ENCODE data around the gene IRS2. TPM values are rescaled to one million over a fixed set of nuclear protein-coding genes. Genes with fewer than 3 reads are reported as not detected.

Gene IRS2
- total RNA-seq, 1 donor from 2014 or later = 3.9 TPM

GRCh38 chr13:109727251-109727650 is 59.1 kb downstream of the IRS2 start:
- no peaks in the 10 kb centered on the region for H3K9me3 Mint-ChIP-seq
- no peaks in the 10 kb centered on the region for H3K4me1 Mint-ChIP-seq (ENCODE audit: low read depth)
- no peak overlapping the region for H3K4me3 Mint-ChIP-seq
- no peak overlapping the region for H3K27ac Mint-ChIP-seq
- no peaks in the 10 kb centered on the region for H3K36me3 Mint-ChIP-seq (ENCODE audit: low read depth)
- no peak for DNase-seq (ENCODE audit: low spot score)
- no peaks in the 10 kb centered on the region for H3K27me3 Mint-ChIP-seq (ENCODE audit: insufficient read depth)
- intact Hi-C loops (cut with micrococcal nuclease) = no loop called here

- Mint-ChIP-seq H3K4me1 (ENCODE audit: low read depth) (no peaks in the 10 kb centered on the region), H3K36me3 (ENCODE audit: low read depth) (no peaks in the 10 kb centered on the region), H3K4me3 (no peak overlapping the region), H3K27me3 (ENCODE audit: insufficient read depth) (no peaks in the 10 kb centered on the region), H3K27ac (no peak overlapping the region), H3K9me3 (no peaks in the 10 kb centered on the region)
- no peak for DNase-seq (ENCODE audit: low spot score)
- intact Hi-C loops (cut with micrococcal nuclease) = no loop called here
These were observed 60.3 kb downstream of the IRS2 start for GRCh38 chr13:109725995-109726637.

- no peaks in the 10 kb centered on the region for H3K4me1 Mint-ChIP-seq (ENCODE audit: low read depth)
- H3K9me3 Mint-ChIP-seq = no peaks in the 10 kb centered on the region
- no peak overlapping the region for H3K27ac Mint-ChIP-seq
- H3K27me3 Mint-ChIP-seq (ENCODE audit: insufficient read depth) = peaks cover under 1% of the 10 kb centered on the region
- intact Hi-C loops (cut with micrococcal nuclease) = no loop called here
- no peak overlapping the region for H3K4me3 Mint-ChIP-seq
- no peaks in the 10 kb centered on the region for H3K36me3 Mint-ChIP-seq (ENCODE audit: low read depth)
- no peak for DNase-seq (ENCODE audit: low spot score)
These were observed 61.1 kb downstream of the IRS2 start for GRCh38 chr13:109725297-109725696.

GRCh38 chr13:109724603-109725002 is 61.8 kb downstream of the IRS2 start:
- Mint-ChIP-seq H3K4me1 (ENCODE audit: low read depth) (no peaks in the 10 kb centered on the region), H3K27ac (no peak overlapping the region), H3K9me3 (no peaks in the 10 kb centered on the region), H3K27me3 (ENCODE audit: insufficient read depth) (peaks cover 3% of the 10 kb centered on the region), H3K36me3 (ENCODE audit: low read depth) (no peaks in the 10 kb centered on the region), H3K4me3 (no peak overlapping the region)
- DNase-seq (ENCODE audit: low spot score) = no peak
- intact Hi-C loops (cut with micrococcal nuclease) = no loop called here

GRCh38 chr13:109723046-109723445 is 63.3 kb downstream of the IRS2 start:
- H3K27me3 Mint-ChIP-seq (ENCODE audit: insufficient read depth) = peaks cover 3% of the 10 kb centered on the region
- H3K4me1 Mint-ChIP-seq (ENCODE audit: low read depth) = no peaks in the 10 kb centered on the region
- intact Hi-C loops (cut with micrococcal nuclease) = no loop called here
- H3K27ac Mint-ChIP-seq = no peak overlapping the region
- no peaks in the 10 kb centered on the region for H3K36me3 Mint-ChIP-seq (ENCODE audit: low read depth)
- no peak for DNase-seq (ENCODE audit: low spot score)
- H3K9me3 Mint-ChIP-seq = no peaks in the 10 kb centered on the region
- no peak overlapping the region for H3K4me3 Mint-ChIP-seq

GRCh38 chr13:109722068-109722467 is 64.3 kb downstream of the IRS2 start:
- DNase-seq (ENCODE audit: low spot score) = no peak
- intact Hi-C loops (cut with micrococcal nuclease) = no loop called here

GRCh38 chr13:109720758-109721184 is 65.6 kb downstream of the IRS2 start:
- Mint-ChIP-seq H3K27ac (no peak overlapping the region), H3K27me3 (ENCODE audit: insufficient read depth) (peaks cover 3% of the 10 kb centered on the region), H3K4me3 (no peak overlapping the region), H3K36me3 (ENCODE audit: low read depth) (no peaks in the 10 kb centered on the region), H3K4me1 (ENCODE audit: low read depth) (no peaks in the 10 kb centered on the region), H3K9me3 (no peaks in the 10 kb centered on the region)
- no peak for DNase-seq (ENCODE audit: low spot score)
- intact Hi-C loops (cut with micrococcal nuclease) = no loop called here

More at GRCh38 chr13:109722068-109722467, 64.3 kb downstream of the IRS2 start:
- H3K4me3 Mint-ChIP-seq = no peak overlapping the region
- no peaks in the 10 kb centered on the region for H3K36me3 Mint-ChIP-seq (ENCODE audit: low read depth)
- no peak overlapping the region for H3K27ac Mint-ChIP-seq
- peaks cover 3% of the 10 kb centered on the region for H3K27me3 Mint-ChIP-seq (ENCODE audit: insufficient read depth)
- H3K9me3 Mint-ChIP-seq = no peaks in the 10 kb centered on the region
- no peaks in the 10 kb centered on the region for H3K4me1 Mint-ChIP-seq (ENCODE audit: low read depth)

GRCh38 chr13:109719962-109720646 is 66.3 kb downstream of the IRS2 start:
- DNase-seq (ENCODE audit: low spot score) = no peak
- H3K36me3 Mint-ChIP-seq (ENCODE audit: low read depth) = no peaks in the 10 kb centered on the region
- no peaks in the 10 kb centered on the region for H3K4me1 Mint-ChIP-seq (ENCODE audit: low read depth)
- no peaks in the 10 kb centered on the region for H3K9me3 Mint-ChIP-seq
- peaks cover 3% of the 10 kb centered on the region for H3K27me3 Mint-ChIP-seq (ENCODE audit: insufficient read depth)
- intact Hi-C loops (cut with micrococcal nuclease) = no loop called here
- no peak overlapping the region for H3K27ac Mint-ChIP-seq
- no peak overlapping the region for H3K4me3 Mint-ChIP-seq

GRCh38 chr13:109718726-109719125 is 67.7 kb downstream of the IRS2 start:
- H3K4me1 Mint-ChIP-seq (ENCODE audit: low read depth) = no peaks in the 10 kb centered on the region
- no peak for DNase-seq (ENCODE audit: low spot score)
- intact Hi-C loops (cut with micrococcal nuclease) = no loop called here
- H3K9me3 Mint-ChIP-seq = no peaks in the 10 kb centered on the region
- H3K4me3 Mint-ChIP-seq = no peak overlapping the region
- peaks cover 4% of the 10 kb centered on the region for H3K27me3 Mint-ChIP-seq (ENCODE audit: insufficient read depth)
- no peak overlapping the region for H3K27ac Mint-ChIP-seq
- H3K36me3 Mint-ChIP-seq (ENCODE audit: low read depth) = no peaks in the 10 kb centered on the region

- Mint-ChIP-seq H3K9me3 (no peaks in the 10 kb centered on the region), H3K4me3 (no peak overlapping the region), H3K27ac (no peak overlapping the region), H3K4me1 (ENCODE audit: low read depth) (no peaks in the 10 kb centered on the region), H3K27me3 (ENCODE audit: insufficient read depth) (peaks cover 7% of the 10 kb centered on the region), H3K36me3 (ENCODE audit: low read depth) (no peaks in the 10 kb centered on the region)
- intact Hi-C loops (cut with micrococcal nuclease) = no loop called here
- no peak for DNase-seq (ENCODE audit: low spot score)
These were observed 68.7 kb downstream of the IRS2 start for GRCh38 chr13:109717686-109718085.

GRCh38 chr13:109715902-109716301 is 70.5 kb downstream of the IRS2 start:
- no peak for DNase-seq (ENCODE audit: low spot score)
- Mint-ChIP-seq H3K4me3 (no peak overlapping the region), H3K9me3 (no peaks in the 10 kb centered on the region), H3K36me3 (ENCODE audit: low read depth) (no peaks in the 10 kb centered on the region), H3K27ac (no peak overlapping the region), H3K27me3 (ENCODE audit: insufficient read depth) (peaks cover 10% of the 10 kb centered on the region), H3K4me1 (ENCODE audit: low read depth) (no peaks in the 10 kb centered on the region)
- intact Hi-C loops (cut with micrococcal nuclease) = no loop called here

- Mint-ChIP-seq H3K9me3 (no peaks in the 10 kb centered on the region), H3K27me3 (ENCODE audit: insufficient read depth) (peaks cover 7% of the 10 kb centered on the region), H3K36me3 (ENCODE audit: low read depth) (no peaks in the 10 kb centered on the region), H3K27ac (no peak overlapping the region), H3K4me3 (no peak overlapping the region), H3K4me1 (ENCODE audit: low read depth) (no peaks in the 10 kb centered on the region)
- DNase-seq (ENCODE audit: low spot score) = no peak
- intact Hi-C loops (cut with micrococcal nuclease) = no loop called here
These were observed 72.7 kb downstream of the IRS2 start for GRCh38 chr13:109713681-109714080.

GRCh38 chr13:109712124-109712722 is 74.2 kb downstream of the IRS2 start:
- no peak overlapping the region for H3K27ac Mint-ChIP-seq
- no peaks in the 10 kb centered on the region for H3K36me3 Mint-ChIP-seq (ENCODE audit: low read depth)
- H3K4me1 Mint-ChIP-seq (ENCODE audit: low read depth) = no peaks in the 10 kb centered on the region
- intact Hi-C loops (cut with micrococcal nuclease) = no loop called here
- H3K9me3 Mint-ChIP-seq = no peaks in the 10 kb centered on the region
- H3K27me3 Mint-ChIP-seq (ENCODE audit: insufficient read depth) = peaks cover 7% of the 10 kb centered on the region
- no peak overlapping the region for H3K4me3 Mint-ChIP-seq
- DNase-seq (ENCODE audit: low spot score) = no peak

Measured in activated T-helper 1 cell treated with anti-CD3 and anti-CD28 coated beads, Interleukin-12 subunit alpha, Interleukin-12 subunit beta, Interleukin-2, Interleukin-4 antibody, amounts not matched to agents 30 ng/mL and 10 ng/mL and 1 ng/mL, durations not matched to agents 14 hours and 24 hours and 36 hours (primary cell).